Ishikawa (cell line): ENCODE results near the gene JARID2.

Experiments
- CEBPB ChIP-seq: IDR thresholded peaks from 2 replicates; pipeline ENCODE4 v1.6.1; 2012
- CREB1 ChIP-seq: IDR thresholded peaks from 2 replicates; pipeline ENCODE4 v1.6.1; 2012; ENCODE audit warnings: low read depth
- EGR1 ChIP-seq: IDR thresholded peaks from 2 replicates; pipeline ENCODE4 v1.6.1; 2012
- EP300 ChIP-seq: IDR thresholded peaks from 2 replicates; pipeline ENCODE4 v1.6.1; 2012; ENCODE audit warnings: borderline replicate concordance
- FOXM1 ChIP-seq: IDR thresholded peaks from 2 replicates; pipeline ENCODE4 v1.6.1; 2012; ENCODE audit warnings: low read depth, borderline replicate concordance
- NFIC ChIP-seq: IDR thresholded peaks from 2 replicates; pipeline ENCODE4 v1.6.1; 2012
- RAD21 ChIP-seq: IDR thresholded peaks from 2 replicates; pipeline ENCODE4 v1.6.1; 2012; ENCODE audit warnings: low read depth
- TAF1 ChIP-seq: IDR thresholded peaks from 2 replicates; pipeline ENCODE4 v1.6.1; 2012; ENCODE audit warnings: low read depth, mild to moderate bottlenecking
- TCF12 ChIP-seq: IDR thresholded peaks from 2 replicates; pipeline ENCODE4 v1.6.1; 2012; ENCODE audit warnings: low read depth
- TEAD4 ChIP-seq: IDR thresholded peaks from 2 replicates; pipeline ENCODE4 v1.6.1; 2012
- YY1 ChIP-seq: IDR thresholded peaks from 2 replicates; pipeline ENCODE4 v1.6.1; 2012; ENCODE audit warnings: low read depth
- ZBTB7A ChIP-seq: IDR thresholded peaks from 2 replicates; pipeline ENCODE4 v1.6.1; 2012; ENCODE audit warnings: low read depth
- TF ChIP-seq, protein P1 (sequence below): IDR thresholded peaks from 2 replicates; pipeline ENCODE4 v1.6.1; 2012
- TF ChIP-seq, protein P2 (sequence below): IDR thresholded peaks from 2 replicates; pipeline ENCODE4 v1.6.1; 2012; ENCODE audit warnings: low read depth, mild to moderate bottlenecking
- TF ChIP-seq, protein P3 (sequence below): IDR thresholded peaks from 2 replicates; pipeline ENCODE4 v1.6.1; 2012

The JARID2 gene

DNA sequence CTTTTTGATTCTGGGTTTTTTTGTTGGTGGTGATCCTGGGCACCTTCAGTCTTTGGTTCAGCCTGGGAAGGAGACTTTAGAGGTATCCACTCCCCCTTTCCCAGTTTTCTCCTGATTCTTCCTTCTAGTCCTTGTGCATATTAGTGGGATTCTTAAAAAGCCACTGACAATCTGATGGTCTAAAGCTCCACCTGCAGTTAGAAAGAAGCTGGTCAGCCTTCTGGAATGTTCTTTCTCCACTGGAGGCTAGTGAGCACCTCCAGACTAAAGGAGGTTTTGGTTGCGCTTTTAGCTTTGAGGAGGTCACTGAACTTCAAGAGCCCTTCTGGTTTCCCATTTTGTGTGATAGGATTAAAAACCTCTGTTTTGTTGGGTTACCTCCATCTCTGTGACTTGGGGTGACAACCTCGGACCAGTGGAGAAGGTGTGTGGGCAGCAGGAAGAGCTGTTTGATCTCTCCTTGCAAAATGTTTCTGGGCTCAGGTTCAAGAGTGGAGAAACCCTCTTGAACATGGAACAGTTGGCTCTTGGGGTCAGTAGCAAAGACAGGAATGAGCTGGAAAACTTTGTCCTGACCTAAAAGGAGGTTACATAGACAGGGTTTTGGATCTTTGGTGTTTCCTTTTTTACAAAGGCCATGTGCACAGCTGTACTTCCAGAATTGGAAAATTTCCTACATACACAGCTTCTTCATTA lies 29.0 kb downstream of the JARID2 start:
- no peak for TF ChIP-seq EP300
- peak; percentile 12; the same call in 1 of the 2 replicates for TF ChIP-seq RAD21

DNA sequence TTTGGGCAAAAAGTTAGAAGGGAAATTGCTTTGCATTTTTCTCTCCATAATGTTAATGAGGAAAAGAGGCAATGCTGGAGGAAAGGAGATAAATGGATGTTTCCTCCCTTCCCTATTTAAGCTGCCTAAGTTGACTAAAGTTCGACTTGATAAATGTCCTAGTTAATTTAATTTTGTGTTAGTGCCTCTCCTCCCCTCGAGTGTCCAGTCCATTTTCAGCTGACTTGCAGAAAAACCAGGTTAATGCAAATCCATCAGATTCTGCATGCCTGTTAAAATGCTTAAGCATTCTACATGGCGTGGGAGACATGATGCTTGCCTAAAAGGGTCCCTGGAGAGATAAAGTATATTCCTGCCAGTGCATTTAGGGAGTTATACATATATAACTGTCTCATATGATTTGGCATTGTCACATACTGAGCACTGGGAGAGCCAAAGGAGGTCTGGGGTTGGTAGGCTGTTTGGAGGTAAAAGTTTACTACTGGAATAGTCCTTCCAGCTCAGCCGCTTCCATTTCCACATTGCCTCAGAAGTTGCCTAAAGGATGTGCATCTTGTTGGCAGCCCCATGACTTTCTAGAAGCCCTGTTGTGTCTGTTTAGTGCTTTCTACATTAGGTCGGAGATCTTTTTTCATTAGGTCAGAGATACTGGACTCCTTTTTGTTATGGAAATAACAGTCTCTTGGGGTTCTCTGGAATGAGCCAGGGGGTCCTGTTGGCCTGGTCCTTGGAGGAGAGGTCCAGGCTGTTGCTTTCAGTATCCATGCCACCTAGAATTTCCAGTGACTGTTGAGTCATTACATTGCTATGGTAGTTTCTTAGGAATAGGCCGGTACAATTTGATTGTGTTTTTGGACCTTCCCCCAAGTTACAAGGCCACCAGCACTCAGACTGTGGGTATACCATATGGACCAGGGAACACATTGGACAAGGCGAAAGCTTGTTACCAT lies 30.4 kb downstream of the JARID2 start:
- TF ChIP-seq YY1 (no peak), TEAD4 (no peak), EGR1 (no peak), FOXM1 (no peak), ZBTB7A (no peak), TAF1 (no peak)
- TF ChIP-seq, protein P1, sequence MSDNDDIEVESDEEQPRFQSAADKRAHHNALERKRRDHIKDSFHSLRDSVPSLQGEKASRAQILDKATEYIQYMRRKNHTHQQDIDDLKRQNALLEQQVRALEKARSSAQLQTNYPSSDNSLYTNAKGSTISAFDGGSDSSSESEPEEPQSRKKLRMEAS = no peak
- TF ChIP-seq, protein P2, sequence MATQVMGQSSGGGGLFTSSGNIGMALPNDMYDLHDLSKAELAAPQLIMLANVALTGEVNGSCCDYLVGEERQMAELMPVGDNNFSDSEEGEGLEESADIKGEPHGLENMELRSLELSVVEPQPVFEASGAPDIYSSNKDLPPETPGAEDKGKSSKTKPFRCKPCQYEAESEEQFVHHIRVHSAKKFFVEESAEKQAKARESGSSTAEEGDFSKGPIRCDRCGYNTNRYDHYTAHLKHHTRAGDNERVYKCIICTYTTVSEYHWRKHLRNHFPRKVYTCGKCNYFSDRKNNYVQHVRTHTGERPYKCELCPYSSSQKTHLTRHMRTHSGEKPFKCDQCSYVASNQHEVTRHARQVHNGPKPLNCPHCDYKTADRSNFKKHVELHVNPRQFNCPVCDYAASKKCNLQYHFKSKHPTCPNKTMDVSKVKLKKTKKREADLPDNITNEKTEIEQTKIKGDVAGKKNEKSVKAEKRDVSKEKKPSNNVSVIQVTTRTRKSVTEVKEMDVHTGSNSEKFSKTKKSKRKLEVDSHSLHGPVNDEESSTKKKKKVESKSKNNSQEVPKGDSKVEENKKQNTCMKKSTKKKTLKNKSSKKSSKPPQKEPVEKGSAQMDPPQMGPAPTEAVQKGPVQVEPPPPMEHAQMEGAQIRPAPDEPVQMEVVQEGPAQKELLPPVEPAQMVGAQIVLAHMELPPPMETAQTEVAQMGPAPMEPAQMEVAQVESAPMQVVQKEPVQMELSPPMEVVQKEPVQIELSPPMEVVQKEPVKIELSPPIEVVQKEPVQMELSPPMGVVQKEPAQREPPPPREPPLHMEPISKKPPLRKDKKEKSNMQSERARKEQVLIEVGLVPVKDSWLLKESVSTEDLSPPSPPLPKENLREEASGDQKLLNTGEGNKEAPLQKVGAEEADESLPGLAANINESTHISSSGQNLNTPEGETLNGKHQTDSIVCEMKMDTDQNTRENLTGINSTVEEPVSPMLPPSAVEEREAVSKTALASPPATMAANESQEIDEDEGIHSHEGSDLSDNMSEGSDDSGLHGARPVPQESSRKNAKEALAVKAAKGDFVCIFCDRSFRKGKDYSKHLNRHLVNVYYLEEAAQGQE = no peak

DNA sequence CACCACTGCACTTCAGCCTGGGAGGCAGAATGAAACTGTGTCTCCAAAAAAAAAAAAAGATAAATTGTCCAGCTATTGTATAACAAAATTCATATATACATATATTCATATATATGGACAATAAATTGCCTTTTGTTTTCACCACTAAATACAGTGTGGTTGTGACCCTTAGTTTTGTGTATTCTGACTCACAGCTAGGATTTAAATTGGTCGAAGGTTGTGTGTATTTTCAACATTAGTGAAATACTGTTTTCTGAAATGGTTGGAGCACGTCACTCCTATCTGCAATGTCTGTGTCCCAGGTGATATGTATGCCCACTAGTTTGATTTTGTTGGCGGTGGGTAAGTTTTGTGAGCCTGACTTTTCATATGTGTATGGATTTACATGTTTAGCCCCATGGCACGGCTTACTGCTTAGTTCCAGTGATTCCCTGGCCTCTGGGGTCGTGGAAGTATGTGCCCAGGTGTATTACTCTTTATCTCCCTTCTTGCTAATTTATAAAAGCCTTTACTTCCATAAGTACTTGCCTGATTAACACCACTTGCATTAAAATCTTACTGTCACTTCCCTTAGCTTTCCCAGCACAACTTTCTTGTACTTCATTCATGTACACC lies 33.3 kb downstream of the JARID2 start:
- no peak for TF ChIP-seq RAD21
- TF ChIP-seq, protein P2 = no peak
- no peak for TF ChIP-seq EGR1
- TF ChIP-seq, protein P1 = no peak
- no peak for TF ChIP-seq CEBPB
- no peak for TF ChIP-seq FOXM1
- TF ChIP-seq ZBTB7A = no peak
- TF ChIP-seq TEAD4 = no peak
- TF ChIP-seq TCF12 = no peak
- no peak for TF ChIP-seq TAF1
- no peak for TF ChIP-seq NFIC
- no peak for TF ChIP-seq YY1
- no peak for TF ChIP-seq CREB1
- TF ChIP-seq EP300 = no peak
- TF ChIP-seq, protein P3, sequence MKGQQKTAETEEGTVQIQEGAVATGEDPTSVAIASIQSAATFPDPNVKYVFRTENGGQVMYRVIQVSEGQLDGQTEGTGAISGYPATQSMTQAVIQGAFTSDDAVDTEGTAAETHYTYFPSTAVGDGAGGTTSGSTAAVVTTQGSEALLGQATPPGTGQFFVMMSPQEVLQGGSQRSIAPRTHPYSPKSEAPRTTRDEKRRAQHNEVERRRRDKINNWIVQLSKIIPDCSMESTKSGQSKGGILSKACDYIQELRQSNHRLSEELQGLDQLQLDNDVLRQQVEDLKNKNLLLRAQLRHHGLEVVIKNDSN = no peak

DNA sequence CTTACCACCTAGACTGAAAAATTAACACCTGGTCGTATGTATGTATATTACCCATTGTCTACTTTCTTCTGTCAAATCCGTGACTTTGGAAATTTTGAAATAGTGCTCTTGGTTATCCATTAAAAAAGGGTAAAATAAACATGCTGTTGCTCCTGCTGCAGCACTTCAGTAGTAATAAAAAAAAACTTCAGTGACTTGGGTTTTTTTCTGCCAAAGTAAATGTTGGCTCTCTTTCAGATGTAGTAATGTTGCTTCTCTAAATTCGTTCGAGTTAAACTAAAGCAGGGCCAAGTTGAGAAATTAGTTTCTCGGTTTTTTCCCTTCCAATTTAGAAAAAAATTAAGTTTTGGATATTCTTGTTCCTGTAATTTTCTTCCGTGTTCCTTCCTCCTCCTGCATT lies 34.2 kb downstream of the JARID2 start:
- TF ChIP-seq, protein P1 = no peak
- TF ChIP-seq RAD21 (no peak), NFIC (no peak), CEBPB (no peak), FOXM1 (no peak), ZBTB7A (no peak), TEAD4 (no peak)
- TF ChIP-seq, protein P3 = no peak

DNA sequence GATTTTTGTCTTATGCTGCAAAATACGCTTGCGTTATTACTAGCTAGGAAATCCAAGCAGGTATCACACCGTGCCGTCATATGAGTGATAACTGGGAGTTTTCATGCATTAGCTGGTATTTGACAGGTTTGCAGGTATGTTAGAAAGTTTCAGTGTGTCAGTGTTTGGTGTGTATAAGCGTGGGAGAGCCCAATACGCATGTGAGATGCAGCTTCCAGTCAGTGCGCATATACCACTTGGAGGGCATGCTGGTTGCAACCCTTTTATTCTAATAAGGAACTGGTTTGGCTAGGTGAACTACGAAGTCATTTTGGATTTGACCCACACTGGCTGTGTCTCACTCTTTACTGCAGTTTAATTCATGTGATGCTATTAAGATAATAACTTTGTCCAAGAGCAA lies 35.1 kb downstream of the JARID2 start:
- TF ChIP-seq TEAD4 = no peak
- TF ChIP-seq EP300 = no peak
- TF ChIP-seq TAF1 = no peak
- no peak for TF ChIP-seq NFIC
- TF ChIP-seq, protein P2 = no peak
- no peak for TF ChIP-seq FOXM1
- TF ChIP-seq, protein P3 = no peak
